HepG2 (cell line): ENCODE measurements around the gene SLIT3. TPM values are rescaled to one million over a fixed set of nuclear protein-coding genes. Genes with fewer than 3 reads are reported as not detected.

Experiments used
- ATAC-seq: fragments of 200-7000 bp; cut with Tn5 transposase; 3 replicates; pipeline ENCODE4 v1.9.1; 2020; ENCODE audit warnings: mild to moderate bottlenecking, moderate library complexity
- BruUV-seq: library from RNA; stranded (reverse); fragments of 400-500 nt; replicated peaks from 2 replicates; lab custom pipeline; 2021; lab: Mats Ljungman, UMichigan
- CTCF ChIA-PET: fragments of 300-600 bp; formaldehyde crosslinking; extraction: SDS; loops from one replicate; lab custom pipeline; 2021; ENCODE audit warnings: low total read pairs, inconsistent platforms, low intra/inter-chr PET ratio; lab: Yijun Ruan, JAX
- POLR2A ChIA-PET: fragments of 350-600 bp; sonication (Branson Sonifier 250); formaldehyde crosslinking; loops from one replicate; lab custom pipeline; 2020; ENCODE audit warnings: antibody characterized with exemption, inconsistent platforms; lab: Yijun Ruan, JAX
- DNase-seq: peaks from one replicate; pipeline ENCODE4 v3.0.0-alpha.2; 2015; ENCODE audit warnings: low spot score
- FAIRE-seq: peaks from 3 replicates; lab custom pipeline; 2011; peaks lifted over from hg19 to GRCh38; lab: Jason Lieb, UNC
- H2AFZ ChIP-seq: one replicate; pipeline ENCODE4 v1.6.1; 2011; ENCODE audit warnings: low read length, inconsistent platforms
- H3K27ac ChIP-seq: fragments of 300-600 bp; 3 replicates; pipeline ENCODE4 v1.8.0; 2011; ENCODE audit warnings: mixed run types, mild to moderate bottlenecking, mixed read lengths, low read length, inconsistent platforms; ENCODE audit not compliant: insufficient read depth; ENCODE audit errors: extremely low read length
- H3K27me3 ChIP-seq, 2 experiments: fragments of 200-600 bp in 1 of 2; 2 replicates in 1 of 2; 3 replicates in 1 of 2; pipeline versions ENCODE4 v1.6.0 to v1.8.0; 2011; ENCODE audit warnings: low read length in 2 of 2, mild to moderate bottlenecking in 2 of 2, moderate library complexity in 2 of 2, inconsistent platforms in 1 of 2; ENCODE audit not compliant: insufficient read depth in 2 of 2, control insufficient read depth in 1 of 2
- H3K36me3 ChIP-seq, 2 experiments: fragments of 200-600 bp in 1 of 2; replicated peaks in 1 of 2; 2 replicates in 1 of 2; 3 replicates in 1 of 2; pipeline versions ENCODE4 v1.5.1 to v1.8.0; 2011; ENCODE audit warnings: low read length in 2 of 2, inconsistent platforms in 1 of 2; ENCODE audit not compliant: insufficient read depth in 2 of 2, control insufficient read depth in 1 of 2
- H3K4me1 ChIP-seq: 2 replicates; pipeline ENCODE4 v1.5.1; 2012; ENCODE audit warnings: low read length, inconsistent platforms; ENCODE audit not compliant: insufficient read depth
- H3K4me2 ChIP-seq: 2 replicates; pipeline ENCODE4 v1.6.0; 2011; ENCODE audit warnings: low read depth, low read length, inconsistent platforms
- H3K4me3 ChIP-seq, 3 experiments: fragments of 200-600 bp in 1 of 3; sonication (generic), shearing (Covaris generic) in 1 of 3; replicated peaks in 1 of 3; 2 replicates each; pipeline ENCODE4 v1.5.1; 2011 to 2016; ENCODE audit warnings: low read length in 3 of 3, inconsistent platforms in 2 of 3, low read depth in 2 of 3, mild to moderate bottlenecking in 2 of 3, control low read depth in 1 of 3, mixed read lengths in 1 of 3; ENCODE audit not compliant: insufficient read depth in 1 of 3
- H3K79me2 ChIP-seq: one replicate; pipeline ENCODE4 v1.6.1; 2011; ENCODE audit warnings: low read length, inconsistent platforms; ENCODE audit not compliant: insufficient read depth
- H3K9ac ChIP-seq: 2 replicates; pipeline ENCODE4 v1.6.0; 2011; ENCODE audit warnings: mild to moderate bottlenecking, low read depth, low read length, inconsistent platforms; ENCODE audit not compliant: insufficient read depth
- H3K9me3 ChIP-seq: 2 replicates; pipeline ENCODE4 v1.5.1; 2012; ENCODE audit warnings: mild to moderate bottlenecking, low read length
- H4K20me1 ChIP-seq: 2 replicates; pipeline ENCODE4 v1.6.0; 2011; ENCODE audit warnings: inconsistent platforms, mild to moderate bottlenecking, low read length, moderate library complexity; ENCODE audit not compliant: insufficient read depth
- AKAP8 ChIP-seq: sonication (generic); formaldehyde crosslinking; IDR thresholded peaks from 2 replicates; pipeline ENCODE4 v1.5.1; 2020; ENCODE audit warnings: mild to moderate bottlenecking, missing genetic modification reagents
- CAMTA2 ChIP-seq: sonication (generic); formaldehyde crosslinking; IDR thresholded peaks from 2 replicates; pipeline ENCODE4 v1.4.0; 2020; ENCODE audit warnings: mild to moderate bottlenecking, missing genetic modification reagents, borderline replicate concordance
- EP300 ChIP-seq, 3 experiments: sonication (generic) in 1 of 3; formaldehyde crosslinking in 1 of 3; IDR thresholded peaks; 2 replicates each; pipeline versions ENCODE4 v1.5.1 to v1.6.1; 2011 to 2020; ENCODE audit warnings: low read depth in 2 of 3, low read length in 2 of 3, borderline replicate concordance in 1 of 3, improper control_type of control experiment in 1 of 3, mild to moderate bottlenecking in 1 of 3, missing genetic modification reagents in 1 of 3, moderate library complexity in 1 of 3
- HNRNPK ChIP-seq: fragments of 200-400 bp; formaldehyde crosslinking; IDR thresholded peaks from 2 replicates; pipeline ENCODE4 v1.6.1; 2018; ENCODE audit warnings: low read length, low read depth, moderate library complexity, mild to moderate bottlenecking; ENCODE audit not compliant: poor library complexity, severe bottlenecking
- KAT2B ChIP-seq: fragments of 150-350 bp; IDR thresholded peaks from 2 replicates; pipeline ENCODE4 v1.6.1; 2014; ENCODE audit warnings: low read depth, low read length, borderline replicate concordance
- KDM6A ChIP-seq: IDR thresholded peaks from 2 replicates; pipeline ENCODE4 v1.6.1; 2016; ENCODE audit warnings: low read depth
- KLF9 ChIP-seq: IDR thresholded peaks from 2 replicates; pipeline ENCODE4 v1.6.1; 2016; ENCODE audit warnings: low read depth
- MTERF4 ChIP-seq: sonication (generic); formaldehyde crosslinking; IDR thresholded peaks from 2 replicates; pipeline ENCODE4 v1.8.0; 2023; ENCODE audit warnings: mild to moderate bottlenecking, missing genetic modification reagents
- PHF5A ChIP-seq: IDR thresholded peaks from one replicate; pipeline ENCODE4 v1.6.1; 2018; ENCODE audit warnings: low read depth, missing genetic modification reagents; ENCODE audit not compliant: unreplicated experiment
- PHF8 ChIP-seq: sonication (generic); formaldehyde crosslinking; IDR thresholded peaks from 2 replicates; pipeline ENCODE4 v1.5.0; 2020; ENCODE audit warnings: missing genetic modification reagents
- ZFP36L1 ChIP-seq: sonication (generic); formaldehyde crosslinking; IDR thresholded peaks from 2 replicates; pipeline ENCODE4 v1.8.0; 2022; ENCODE audit warnings: mild to moderate bottlenecking, missing genetic modification reagents, moderate library complexity
- ZMYM4 ChIP-seq: sonication (generic); formaldehyde crosslinking; IDR thresholded peaks from 2 replicates; pipeline ENCODE4 v1.8.1; 2023; ENCODE audit warnings: mild to moderate bottlenecking, missing genetic modification reagents
- ZNF17 ChIP-seq: sonication (generic); formaldehyde crosslinking; IDR thresholded peaks from 2 replicates; pipeline ENCODE4 v1.5.0; 2020; ENCODE audit warnings: mild to moderate bottlenecking, missing genetic modification reagents
- ZNF839 ChIP-seq: sonication (generic); formaldehyde crosslinking; IDR thresholded peaks from 2 replicates; pipeline ENCODE4 v1.4.0; 2020; ENCODE audit warnings: missing genetic modification reagents, mild to moderate bottlenecking, borderline replicate concordance
- WGBS: methylation state at CpG from one replicate; pipeline ENCODE4 v1.1.6; 2017; ENCODE audit warnings: low lambda C conversion rate; 5-methylcytosine and 5-hydroxymethylcytosine counted together
- in situ Hi-C: cut with HindIII; loops from 2 replicates; pipeline ENCODE4 v1.10.0; 2017; ENCODE audit warnings: low pct_unique_long_range_greater_than_20kb; ENCODE audit not compliant: extremely low pct_ligation_motif_present
- intact Hi-C: fragments of 100-400 bp; cut with micrococcal nuclease; formaldehyde crosslinking; loops from one replicate; pipeline ENCODE4 v1.10.0; 2022; ENCODE audit not compliant: unreplicated experiment
- polyA plus RNA-seq, 8 experiments: library from polyadenylated mRNA; depleted of rRNA in 3 of 8; stranded (reverse) in 7 of 8; unstranded in 1 of 8; fragments of >200 nt; fragmentation: Illumina TruSeq in 4 of 8; extraction: Trizol in 4 of 8; gene quantifications; 2 replicates each; pipeline versions ENCODE4 v1.2.1 to v1.2.3, GENCODE V29; 2011 to 2016; ENCODE audit warnings: low read depth in 4 of 8, missing spikeins in 1 of 8, mixed read lengths in 1 of 8; ENCODE audit not compliant: insufficient read depth in 1 of 8
- total RNA-seq, 5 experiments: library from RNA; depleted of rRNA; stranded (reverse); fragments of >200 nt; fragmentation: Illumina TruSeq; extraction: Trizol; gene quantifications; 2 replicates each; pipeline ENCODE4 v1.2.3, GENCODE V29; 2016; ENCODE audit warnings: low read depth in 1 of 5
- TF ChIP-seq, protein P1 (sequence below): sonication (generic); formaldehyde crosslinking; IDR thresholded peaks from 2 replicates; pipeline ENCODE4 v1.4.0; 2020; ENCODE audit warnings: missing genetic modification reagents
- TF ChIP-seq, protein P2 (sequence below): sonication (generic); formaldehyde crosslinking; IDR thresholded peaks from 2 replicates; pipeline ENCODE4 v1.5.0; 2020; ENCODE audit warnings: mild to moderate bottlenecking, missing genetic modification reagents, borderline replicate concordance
- TF ChIP-seq, protein P3 (sequence below): sonication (generic); formaldehyde crosslinking; conservative IDR thresholded peaks from 2 replicates; pipeline ENCODE4 v1.8.1; 2023; ENCODE audit warnings: missing genetic modification reagents

SLIT3 gene
- total and polyA plus RNA-seq, 2 of the 13 experiments (the other 11 are each of a cell fraction or from before 2014, with no cell fraction given) = not detected

GRCh38 chr5:169350016-169350415, 49.1 kb upstream of the SLIT3 start (continued):
- TF ChIP-seq KDM6A (CRISPR knock-in tag) (no peak), ZFP36L1 (no peak), CAMTA2 (CRISPR knock-in tag) (no peak), PHF8 (CRISPR knock-in tag) (no peak), ZNF839 (no peak), KLF9 (CRISPR knock-in tag) (no peak), HNRNPK (no peak)
- TF ChIP-seq, protein P1, sequence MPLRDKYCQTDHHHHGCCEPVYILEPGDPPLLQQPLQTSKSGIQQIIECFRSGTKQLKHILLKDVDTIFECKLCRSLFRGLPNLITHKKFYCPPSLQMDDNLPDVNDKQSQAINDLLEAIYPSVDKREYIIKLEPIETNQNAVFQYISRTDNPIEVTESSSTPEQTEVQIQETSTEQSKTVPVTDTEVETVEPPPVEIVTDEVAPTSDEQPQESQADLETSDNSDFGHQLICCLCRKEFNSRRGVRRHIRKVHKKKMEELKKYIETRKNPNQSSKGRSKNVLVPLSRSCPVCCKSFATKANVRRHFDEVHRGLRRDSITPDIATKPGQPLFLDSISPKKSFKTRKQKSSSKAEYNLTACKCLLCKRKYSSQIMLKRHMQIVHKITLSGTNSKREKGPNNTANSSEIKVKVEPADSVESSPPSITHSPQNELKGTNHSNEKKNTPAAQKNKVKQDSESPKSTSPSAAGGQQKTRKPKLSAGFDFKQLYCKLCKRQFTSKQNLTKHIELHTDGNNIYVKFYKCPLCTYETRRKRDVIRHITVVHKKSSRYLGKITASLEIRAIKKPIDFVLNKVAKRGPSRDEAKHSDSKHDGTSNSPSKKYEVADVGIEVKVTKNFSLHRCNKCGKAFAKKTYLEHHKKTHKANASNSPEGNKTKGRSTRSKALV (CRISPR knock-in tag) = no peak

- Histone ChIP-seq H3K79me2 (no peaks in the 10 kb centered on the region), H3K27ac (no peak overlapping the region), H2AFZ (no peak overlapping the region), H3K9me3 (no peaks in the 10 kb centered on the region), H3K36me3 (no peaks in the 10 kb centered on the region), H4K20me1 (no peaks in the 10 kb centered on the region), H3K4me3 (no peak overlapping the region), H3K27me3 (no peaks in the 10 kb centered on the region), H3K9ac (no peak overlapping the region), H3K4me1 (no peaks in the 10 kb centered on the region), H3K4me2 (no peak overlapping the region)
- in situ Hi-C loops = no loop called here
- DNase-seq (no peak), FAIRE-seq (no peak), ATAC-seq (no peak)
- POLR2A ChIA-PET = no interaction called here
- BruUV-seq = no TSS peak
- WGBS = 50% methylated on average over 2 of the region's 2 CpGs
- intact Hi-C loops = no loop called here
- CTCF ChIA-PET = no interaction called here
- TF ChIP-seq EP300 (IDR thresholded peaks at IDR 0.05; ENCODE audit: low read depth in 2 of 2, low read length in 2 of 2) (no peak), EP300 (CRISPR knock-in tag; IDR thresholded peaks at IDR 0.05; ENCODE audit: borderline replicate concordance) (no peak), ZNF17 (CRISPR knock-in tag) (no peak), ZMYM4 (no peak), KAT2B (no peak), PHF5A (CRISPR knock-in tag) (no peak), AKAP8 (no peak), MTERF4 (no peak)
- TF ChIP-seq, protein P2, sequence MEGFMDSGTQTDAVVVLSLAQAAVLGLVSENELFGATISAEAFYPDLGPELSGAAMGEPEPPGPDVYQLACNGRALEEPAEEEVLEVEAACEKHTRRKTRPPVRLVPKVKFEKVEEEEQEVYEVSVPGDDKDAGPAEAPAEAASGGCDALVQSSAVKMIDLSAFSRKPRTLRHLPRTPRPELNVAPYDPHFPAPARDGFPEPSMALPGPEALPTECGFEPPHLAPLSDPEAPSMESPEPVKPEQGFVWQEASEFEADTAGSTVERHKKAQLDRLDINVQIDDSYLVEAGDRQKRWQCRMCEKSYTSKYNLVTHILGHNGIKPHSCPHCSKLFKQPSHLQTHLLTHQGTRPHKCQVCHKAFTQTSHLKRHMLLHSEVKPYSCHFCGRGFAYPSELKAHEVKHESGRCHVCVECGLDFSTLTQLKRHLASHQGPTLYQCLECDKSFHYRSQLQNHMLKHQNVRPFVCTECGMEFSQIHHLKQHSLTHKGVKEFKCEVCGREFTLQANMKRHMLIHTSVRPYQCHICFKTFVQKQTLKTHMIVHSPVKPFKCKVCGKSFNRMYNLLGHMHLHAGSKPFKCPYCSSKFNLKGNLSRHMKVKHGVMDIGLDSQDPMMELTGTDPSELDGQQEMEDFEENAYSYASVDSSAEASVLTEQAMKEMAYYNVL (CRISPR knock-in tag) = no peak
- TF ChIP-seq, protein P3, sequence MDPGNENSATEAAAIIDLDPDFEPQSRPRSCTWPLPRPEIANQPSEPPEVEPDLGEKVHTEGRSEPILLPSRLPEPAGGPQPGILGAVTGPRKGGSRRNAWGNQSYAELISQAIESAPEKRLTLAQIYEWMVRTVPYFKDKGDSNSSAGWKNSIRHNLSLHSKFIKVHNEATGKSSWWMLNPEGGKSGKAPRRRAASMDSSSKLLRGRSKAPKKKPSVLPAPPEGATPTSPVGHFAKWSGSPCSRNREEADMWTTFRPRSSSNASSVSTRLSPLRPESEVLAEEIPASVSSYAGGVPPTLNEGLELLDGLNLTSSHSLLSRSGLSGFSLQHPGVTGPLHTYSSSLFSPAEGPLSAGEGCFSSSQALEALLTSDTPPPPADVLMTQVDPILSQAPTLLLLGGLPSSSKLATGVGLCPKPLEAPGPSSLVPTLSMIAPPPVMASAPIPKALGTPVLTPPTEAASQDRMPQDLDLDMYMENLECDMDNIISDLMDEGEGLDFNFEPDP (CRISPR knock-in tag) = no peak
Measured at GRCh38 chr5:169347786-169348185, 46.8 kb upstream of the SLIT3 start.
